OCI-LY3 (cell line): ENCODE data around the gene TMEM74B.

Experiments
- EZH2phosphoT487 ChIP-seq: fragments of 200-600 bp; shearing (Covaris generic); IDR thresholded peaks from 2 replicates; pipeline ENCODE4 v1.6.1; 2018; ENCODE audit warnings: antibody characterized with exemption, mixed run types, low read depth
- TF ChIP-seq, protein P1 (sequence below): fragments of 200-600, 300-600 bp; sonication (generic); IDR thresholded peaks from 2 replicates; pipeline ENCODE4 v1.5.1; 2014; ENCODE audit warnings: antibody characterized with exemption, low read length, low read depth

DNA sequence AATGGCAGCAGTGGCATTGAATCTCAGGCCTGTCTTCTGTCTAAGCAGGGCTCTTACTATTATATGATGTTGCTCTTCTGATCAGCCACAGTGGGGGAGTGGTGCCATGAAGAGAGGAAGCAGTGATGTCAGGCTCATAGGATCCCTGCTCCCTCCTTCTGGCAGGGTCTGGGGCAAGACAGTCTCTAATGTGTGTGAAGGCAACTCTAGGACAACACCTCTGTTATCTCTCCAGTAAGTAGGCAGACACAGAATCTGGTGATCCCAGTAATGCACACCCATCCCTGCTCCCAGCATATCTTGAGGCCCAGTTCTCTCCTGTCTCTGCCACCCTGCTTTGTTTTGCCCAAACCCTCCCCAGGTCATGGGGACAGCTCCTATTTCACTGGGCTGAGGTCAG lies 27.2 kb upstream of the TMEM74B start:
- TF ChIP-seq, protein P1, sequence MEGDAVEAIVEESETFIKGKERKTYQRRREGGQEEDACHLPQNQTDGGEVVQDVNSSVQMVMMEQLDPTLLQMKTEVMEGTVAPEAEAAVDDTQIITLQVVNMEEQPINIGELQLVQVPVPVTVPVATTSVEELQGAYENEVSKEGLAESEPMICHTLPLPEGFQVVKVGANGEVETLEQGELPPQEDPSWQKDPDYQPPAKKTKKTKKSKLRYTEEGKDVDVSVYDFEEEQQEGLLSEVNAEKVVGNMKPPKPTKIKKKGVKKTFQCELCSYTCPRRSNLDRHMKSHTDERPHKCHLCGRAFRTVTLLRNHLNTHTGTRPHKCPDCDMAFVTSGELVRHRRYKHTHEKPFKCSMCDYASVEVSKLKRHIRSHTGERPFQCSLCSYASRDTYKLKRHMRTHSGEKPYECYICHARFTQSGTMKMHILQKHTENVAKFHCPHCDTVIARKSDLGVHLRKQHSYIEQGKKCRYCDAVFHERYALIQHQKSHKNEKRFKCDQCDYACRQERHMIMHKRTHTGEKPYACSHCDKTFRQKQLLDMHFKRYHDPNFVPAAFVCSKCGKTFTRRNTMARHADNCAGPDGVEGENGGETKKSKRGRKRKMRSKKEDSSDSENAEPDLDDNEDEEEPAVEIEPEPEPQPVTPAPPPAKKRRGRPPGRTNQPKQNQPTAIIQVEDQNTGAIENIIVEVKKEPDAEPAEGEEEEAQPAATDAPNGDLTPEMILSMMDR = no peak
- TF ChIP-seq EZH2phosphoT487 = no peak
